Keratinocyte (primary cell): ENCODE data around the gene MRPL44. TPM values are rescaled to one million over a fixed set of nuclear protein-coding genes. Genes with fewer than 3 reads are reported as not detected.

Source experiments
- DNase-seq: peaks from one replicate; pipeline ENCODE4 v3.0.0-alpha.2; 2011; ENCODE audit warnings: low read depth, missing footprints, low spot score
- FAIRE-seq: peaks from 2 replicates; lab custom pipeline; 2011; peaks lifted over from hg19 to GRCh38; lab: Jason Lieb, UNC
- H2AFZ ChIP-seq: 2 replicates; pipeline ENCODE4 v1.6.0; 2012; ENCODE audit warnings: low read length, control low read depth, inconsistent platforms; ENCODE audit not compliant: control insufficient read depth
- H3K27ac ChIP-seq: 2 replicates; pipeline ENCODE4 v1.5.1; 2011; ENCODE audit warnings: low read length; ENCODE audit not compliant: control insufficient read depth, insufficient read depth
- H3K27me3 ChIP-seq: 3 replicates; pipeline ENCODE4 v1.6.0; 2011; ENCODE audit warnings: low read length; ENCODE audit not compliant: control insufficient read depth, insufficient read depth; ENCODE audit errors: extremely low read depth
- H3K36me3 ChIP-seq, 2 experiments: 2 replicates in 1 of 2; 3 replicates in 1 of 2; pipeline ENCODE4 v1.5.1; 2011; ENCODE audit warnings: low read length in 2 of 2, mild to moderate bottlenecking in 1 of 2; ENCODE audit not compliant: control insufficient read depth in 2 of 2, insufficient read depth in 2 of 2; ENCODE audit errors: extremely low read depth in 1 of 2
- H3K4me1 ChIP-seq: 3 replicates; pipeline ENCODE4 v1.5.1; 2011; ENCODE audit warnings: low read length; ENCODE audit not compliant: control insufficient read depth, insufficient read depth; ENCODE audit errors: extremely low read depth
- H3K4me2 ChIP-seq: 3 replicates; pipeline ENCODE4 v1.6.0; 2011; ENCODE audit warnings: low read depth, low read length; ENCODE audit not compliant: control insufficient read depth, insufficient read depth; ENCODE audit errors: extremely low read depth
- H3K4me3 ChIP-seq, 3 experiments: fragments of 200-600 bp in 1 of 3; sonication (generic) in 1 of 3; 2 replicates in 2 of 3; 3 replicates in 1 of 3; pipeline ENCODE4 v1.5.1; 2011 to 2016; ENCODE audit warnings: low read length in 3 of 3, mild to moderate bottlenecking in 3 of 3, control low read depth in 2 of 3, inconsistent platforms in 1 of 3, low read depth in 1 of 3, mixed read lengths in 1 of 3, mixed run types in 1 of 3, moderate library complexity in 1 of 3; ENCODE audit not compliant: control insufficient read depth in 2 of 3, insufficient read depth in 2 of 3; ENCODE audit errors: extremely low read depth in 1 of 3
- H3K79me2 ChIP-seq: 2 replicates; pipeline ENCODE4 v1.6.0; 2012; ENCODE audit warnings: low read length; ENCODE audit not compliant: control insufficient read depth, insufficient read depth
- H3K9ac ChIP-seq: 3 replicates; pipeline ENCODE4 v1.6.0; 2011; ENCODE audit warnings: low read length; ENCODE audit not compliant: control insufficient read depth, insufficient read depth; ENCODE audit errors: extremely low read depth
- H3K9me1 ChIP-seq: 3 replicates; pipeline ENCODE4 v1.6.0; 2011; ENCODE audit warnings: low read length; ENCODE audit not compliant: control insufficient read depth, insufficient read depth; ENCODE audit errors: extremely low read depth
- H3K9me3 ChIP-seq: 2 replicates; pipeline ENCODE4 v1.5.1; 2012; ENCODE audit warnings: low read depth, low read length; ENCODE audit not compliant: control insufficient read depth
- H4K20me1 ChIP-seq: 3 replicates; pipeline ENCODE4 v1.6.0; 2011; ENCODE audit warnings: low read length; ENCODE audit not compliant: control insufficient read depth, insufficient read depth; ENCODE audit errors: extremely low read depth
- EZH2 ChIP-seq: IDR thresholded peaks from one replicate; pipeline ENCODE4 v1.6.1; 2012; ENCODE audit warnings: inconsistent platforms, mild to moderate bottlenecking, low read length, moderate library complexity
- dilution Hi-C: fragments of 300-500 bp; cut with MboI; formaldehyde crosslinking; loops from one replicate; pipeline ENCODE4 v1.7.0; 2020; ENCODE audit warnings: low sequenced_read_pairs; ENCODE audit not compliant: extremely low pct_ligation_motif_present
- polyA plus RNA-seq, 5 experiments: library from polyadenylated mRNA; depleted of rRNA in 3 of 5; stranded (reverse) in 3 of 5; stranded (forward) in 1 of 5; unstranded in 1 of 5; fragments of >200 nt; gene quantifications; 1 replicate in 1 of 5; 2 replicates in 3 of 5; 3 replicates in 1 of 5; pipeline versions ENCODE4 v1.2.1 to v1.2.3, GENCODE V29; 2011 to 2012; ENCODE audit warnings: missing spikeins in 2 of 5, low read depth in 1 of 5, low replicate concordance in 1 of 5
- TF ChIP-seq, protein P1 (sequence below), 3 experiments: IDR thresholded peaks in 1 of 3; conservative IDR thresholded peaks in 1 of 3; optimal IDR thresholded peaks in 1 of 3; 2 replicates in 2 of 3; 3 replicates in 1 of 3; pipeline versions ENCODE3 to v1.5.1; 2011; ENCODE audit warnings: low read length in 3 of 3, mild to moderate bottlenecking in 3 of 3, moderate library complexity in 2 of 3, control low read depth in 1 of 3, inconsistent platforms in 1 of 3; ENCODE audit not compliant: insufficient read depth in 2 of 3; ENCODE audit errors: extremely low read depth in 1 of 3

Gene MRPL44
- polyA plus RNA-seq, 1 donor (not counting 4 experiments of a cell fraction or from before 2014, with no cell fraction given), result 27.1 TPM

DNA sequence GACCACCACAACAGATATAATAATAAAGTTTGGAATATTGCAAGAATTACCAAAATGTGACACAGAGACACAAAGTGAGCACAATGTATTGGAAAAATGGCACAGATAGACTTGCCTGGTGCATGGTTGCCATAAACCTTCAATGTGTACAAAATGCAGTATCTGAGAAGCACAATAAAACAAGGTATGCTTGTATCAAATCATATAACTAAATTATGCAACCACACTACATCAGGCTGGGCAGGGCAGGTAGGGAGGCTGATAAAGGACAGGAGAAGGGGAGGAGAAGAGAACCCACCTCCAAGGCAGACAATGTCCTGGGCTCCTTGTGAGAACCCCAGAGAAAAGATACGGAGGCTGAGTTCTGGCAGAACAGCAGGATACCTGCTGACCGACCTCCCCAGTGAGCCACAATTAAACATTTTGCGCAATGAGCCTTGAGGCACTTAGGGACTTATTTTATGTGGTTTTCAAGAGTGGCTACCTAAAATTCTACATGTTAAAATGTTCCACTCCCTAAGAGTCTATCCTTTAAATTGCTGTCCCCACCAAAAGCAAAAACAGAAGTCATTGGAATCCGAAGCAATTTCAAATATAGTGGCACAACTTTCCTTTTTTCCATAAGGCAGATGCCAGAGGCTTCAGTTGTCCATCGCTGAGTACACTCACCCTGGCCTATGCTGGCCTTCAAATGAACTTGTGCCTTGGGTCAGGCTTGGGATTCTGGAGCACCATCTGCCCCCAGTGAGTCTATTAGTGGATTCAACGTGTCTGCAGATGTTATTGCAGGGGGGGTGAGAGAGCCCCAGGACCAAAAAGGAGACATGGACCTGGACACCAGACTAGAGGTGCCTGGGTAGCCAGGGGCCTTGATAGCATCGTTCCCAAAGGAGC lies 28.9 kb upstream of the MRPL44 start:
- Histone ChIP-seq H3K4me3 (no peak overlapping the region), H3K4me2 (no peak overlapping the region), H3K27ac (no peak overlapping the region), H4K20me1 (no peaks in the 10 kb centered on the region), H3K27me3 (no peaks in the 10 kb centered on the region), H2AFZ (no peak overlapping the region), H3K9me3 (no peaks in the 10 kb centered on the region), H3K9me1 (no peaks in the 10 kb centered on the region), H3K4me1 (peaks cover 2% of the 10 kb centered on the region), H3K36me3 (no peaks in the 10 kb centered on the region), H3K79me2 (peaks cover 51% of the 10 kb centered on the region), H3K9ac (no peak overlapping the region)
- dilution Hi-C loops, result no loop called here
- FAIRE-seq (no peak), DNase-seq (no peak)
- no peak for TF ChIP-seq EZH2
- TF ChIP-seq, protein P1, sequence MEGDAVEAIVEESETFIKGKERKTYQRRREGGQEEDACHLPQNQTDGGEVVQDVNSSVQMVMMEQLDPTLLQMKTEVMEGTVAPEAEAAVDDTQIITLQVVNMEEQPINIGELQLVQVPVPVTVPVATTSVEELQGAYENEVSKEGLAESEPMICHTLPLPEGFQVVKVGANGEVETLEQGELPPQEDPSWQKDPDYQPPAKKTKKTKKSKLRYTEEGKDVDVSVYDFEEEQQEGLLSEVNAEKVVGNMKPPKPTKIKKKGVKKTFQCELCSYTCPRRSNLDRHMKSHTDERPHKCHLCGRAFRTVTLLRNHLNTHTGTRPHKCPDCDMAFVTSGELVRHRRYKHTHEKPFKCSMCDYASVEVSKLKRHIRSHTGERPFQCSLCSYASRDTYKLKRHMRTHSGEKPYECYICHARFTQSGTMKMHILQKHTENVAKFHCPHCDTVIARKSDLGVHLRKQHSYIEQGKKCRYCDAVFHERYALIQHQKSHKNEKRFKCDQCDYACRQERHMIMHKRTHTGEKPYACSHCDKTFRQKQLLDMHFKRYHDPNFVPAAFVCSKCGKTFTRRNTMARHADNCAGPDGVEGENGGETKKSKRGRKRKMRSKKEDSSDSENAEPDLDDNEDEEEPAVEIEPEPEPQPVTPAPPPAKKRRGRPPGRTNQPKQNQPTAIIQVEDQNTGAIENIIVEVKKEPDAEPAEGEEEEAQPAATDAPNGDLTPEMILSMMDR (optimal IDR thresholded peaks at IDR 0.05 in 1 of 3, IDR thresholded peaks at IDR 0.05 in 1 of 3, conservative IDR thresholded peaks at IDR 0.05 in 1 of 3; ENCODE audit: extremely low read depth in 1 of 3, insufficient read depth in 2 of 3, low read length in 3 of 3), result no peak

DNA sequence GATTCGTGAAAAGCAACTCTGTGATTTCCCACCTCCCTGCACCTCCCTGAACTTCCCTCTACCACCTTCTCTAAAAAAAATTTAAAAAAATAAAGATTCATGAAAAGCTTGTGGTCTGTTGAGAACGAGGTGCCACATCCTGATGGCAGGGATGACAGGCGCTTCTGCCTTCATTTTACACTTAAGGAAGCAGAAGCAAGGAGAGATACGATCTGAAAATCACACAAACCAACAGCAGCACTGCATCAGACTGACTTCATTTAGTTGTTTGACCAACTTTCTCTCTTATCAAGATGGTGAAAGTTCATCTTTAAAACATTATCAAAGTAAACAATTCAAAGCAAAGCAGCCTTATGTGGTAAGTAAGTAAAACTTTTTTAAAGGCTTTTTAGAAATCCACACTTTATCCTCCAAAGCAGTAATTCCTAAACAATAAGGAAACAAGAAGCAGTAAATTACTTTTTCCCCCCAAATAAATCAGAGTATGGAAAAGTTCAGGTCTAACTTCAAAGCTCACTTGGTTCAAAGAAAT lies 27.6 kb upstream of the MRPL44 start:
- Histone ChIP-seq H3K9ac (no peak overlapping the region), H3K79me2 (peaks cover 58% of the 10 kb centered on the region), H3K27ac (no peak overlapping the region), H3K27me3 (no peaks in the 10 kb centered on the region), H3K36me3 (no peaks in the 10 kb centered on the region), H3K4me2 (no peak overlapping the region), H3K4me1 (peaks cover 6% of the 10 kb centered on the region), H3K4me3 (no peak overlapping the region), H4K20me1 (no peaks in the 10 kb centered on the region), H3K9me3 (no peaks in the 10 kb centered on the region), H2AFZ (no peak overlapping the region), H3K9me1 (no peaks in the 10 kb centered on the region)
- dilution Hi-C loops, result no loop called here
- DNase-seq (no peak), FAIRE-seq (no peak)
- TF ChIP-seq, protein P1 (optimal IDR thresholded peaks at IDR 0.05 in 1 of 3, IDR thresholded peaks at IDR 0.05 in 1 of 3, conservative IDR thresholded peaks at IDR 0.05 in 1 of 3; ENCODE audit: extremely low read depth in 1 of 3, insufficient read depth in 2 of 3, low read length in 3 of 3), result no peak
- TF ChIP-seq EZH2, result no peak
